ENCODE measurements around the gene COL5A3.

DNA sequence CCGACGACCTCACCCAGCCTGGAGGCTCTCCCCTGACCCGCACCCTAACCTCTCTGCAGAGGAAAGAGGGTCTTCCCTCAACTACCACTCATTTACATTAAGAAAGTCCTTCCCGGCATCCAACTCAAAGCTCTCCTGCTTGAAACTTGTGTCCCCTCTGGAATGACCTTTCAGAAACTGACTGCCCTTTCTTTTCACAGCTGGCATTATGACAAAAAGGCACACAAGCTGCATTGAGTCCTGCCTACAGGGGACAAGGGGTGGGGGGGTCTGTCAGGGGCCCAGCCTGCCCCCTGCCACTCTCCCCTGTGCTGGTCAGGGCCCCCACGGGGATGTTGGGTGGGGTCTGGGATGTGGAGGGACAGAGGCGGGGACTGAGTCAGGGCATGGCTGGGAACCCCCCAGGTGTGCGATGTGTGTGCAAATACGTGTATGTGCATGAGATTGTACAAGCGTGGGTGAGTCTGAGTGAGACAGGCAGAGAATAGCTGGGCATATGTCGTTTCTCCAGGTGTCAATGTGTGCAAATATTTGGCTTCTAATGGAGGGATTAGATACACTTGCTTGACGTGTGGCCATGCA, 2.0 kb downstream of the COL5A3 start:
- TF ChIP-seq BHLHE40 (IDR thresholded peaks at IDR 0.05; ENCODE audit: low read depth, low read length) (no peak), TP53 (CRISPR knock-in tag; IDR thresholded peaks at IDR 0.05) (no peak), CEBPB (IDR thresholded peaks at IDR 0.05) (no peak), EP300 (IDR thresholded peaks at IDR 0.05) (no peak), RFX5 (IDR thresholded peaks at IDR 0.05) (no peak)
- TF ChIP-seq, protein P1, sequence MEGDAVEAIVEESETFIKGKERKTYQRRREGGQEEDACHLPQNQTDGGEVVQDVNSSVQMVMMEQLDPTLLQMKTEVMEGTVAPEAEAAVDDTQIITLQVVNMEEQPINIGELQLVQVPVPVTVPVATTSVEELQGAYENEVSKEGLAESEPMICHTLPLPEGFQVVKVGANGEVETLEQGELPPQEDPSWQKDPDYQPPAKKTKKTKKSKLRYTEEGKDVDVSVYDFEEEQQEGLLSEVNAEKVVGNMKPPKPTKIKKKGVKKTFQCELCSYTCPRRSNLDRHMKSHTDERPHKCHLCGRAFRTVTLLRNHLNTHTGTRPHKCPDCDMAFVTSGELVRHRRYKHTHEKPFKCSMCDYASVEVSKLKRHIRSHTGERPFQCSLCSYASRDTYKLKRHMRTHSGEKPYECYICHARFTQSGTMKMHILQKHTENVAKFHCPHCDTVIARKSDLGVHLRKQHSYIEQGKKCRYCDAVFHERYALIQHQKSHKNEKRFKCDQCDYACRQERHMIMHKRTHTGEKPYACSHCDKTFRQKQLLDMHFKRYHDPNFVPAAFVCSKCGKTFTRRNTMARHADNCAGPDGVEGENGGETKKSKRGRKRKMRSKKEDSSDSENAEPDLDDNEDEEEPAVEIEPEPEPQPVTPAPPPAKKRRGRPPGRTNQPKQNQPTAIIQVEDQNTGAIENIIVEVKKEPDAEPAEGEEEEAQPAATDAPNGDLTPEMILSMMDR (IDR thresholded peaks at IDR 0.05): no peak
- TF ChIP-seq, protein P2, sequence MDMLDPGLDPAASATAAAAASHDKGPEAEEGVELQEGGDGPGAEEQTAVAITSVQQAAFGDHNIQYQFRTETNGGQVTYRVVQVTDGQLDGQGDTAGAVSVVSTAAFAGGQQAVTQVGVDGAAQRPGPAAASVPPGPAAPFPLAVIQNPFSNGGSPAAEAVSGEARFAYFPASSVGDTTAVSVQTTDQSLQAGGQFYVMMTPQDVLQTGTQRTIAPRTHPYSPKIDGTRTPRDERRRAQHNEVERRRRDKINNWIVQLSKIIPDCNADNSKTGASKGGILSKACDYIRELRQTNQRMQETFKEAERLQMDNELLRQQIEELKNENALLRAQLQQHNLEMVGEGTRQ (IDR thresholded peaks at IDR 0.05): no peak
